ENCODE data around the gene HOXD4. TPM values are rescaled to one million over a fixed set of nuclear protein-coding genes. Genes with fewer than 3 reads are reported as not detected.

HOXD4 gene
- total and polyA plus RNA-seq, 2 of the 4 experiments (the other 2 are of a cell fraction), result not detected

- TF ChIP-seq SMC3 (IDR thresholded peaks at IDR 0.05; ENCODE audit: low read depth, low read length), result no peak
These were observed 20.9 kb downstream of the HOXD4 start (continued) for GRCh38 chr2:176172007-176172894.

- Histone ChIP-seq H3K27ac (ENCODE audit: insufficient read depth, low read length) (no peak overlapping the region), H2BK15ac (ENCODE audit: low read depth, low read length) (no peak overlapping the region), H2AFZ (replicated peaks; ENCODE audit: low read length, poor library complexity) (no peak overlapping the region), H3K18ac (ENCODE audit: low read depth, low read length) (no peak overlapping the region), H4K5ac (ENCODE audit: low read depth, low read length) (no peak overlapping the region), H4K20me1 (ENCODE audit: insufficient read depth, low read length) (no peaks in the 10 kb centered on the region), H2AK9ac (replicated peaks; ENCODE audit: low read depth, low read length, poor library complexity) (no peak overlapping the region), H3K4me3 (ENCODE audit: insufficient read depth, low read depth, low read length) (no peak overlapping the region), H3K14ac (replicated peaks; ENCODE audit: low read depth, low read length) (no peak overlapping the region), H3K27me3 (ENCODE audit: control insufficient read depth, insufficient read depth, low read length) (peaks cover 75% of the 10 kb centered on the region), H3K9me1 (ENCODE audit: insufficient read depth, low read length) (no peaks in the 10 kb centered on the region), H2BK20ac (ENCODE audit: low read depth, low read length) (no peak overlapping the region), H3K4me1 (ENCODE audit: control insufficient read depth, insufficient read depth, low read length) (no peaks in the 10 kb centered on the region), H2AK5ac (ENCODE audit: low read depth, low read length) (no peak overlapping the region), H3K23ac (ENCODE audit: low read depth, low read length) (no peak overlapping the region), H3K79me1 (ENCODE audit: low read depth in 1 of 2, low read length in 2 of 2) (no peaks in the 10 kb centered on the region), H4K91ac (ENCODE audit: insufficient read depth, low read depth, low read length) (no peak overlapping the region), H3K9ac (ENCODE audit: low read depth, low read length) (no peak overlapping the region), H3K4ac (ENCODE audit: low read depth, low read length) (no peak overlapping the region), H4K8ac (ENCODE audit: low read depth in 2 of 2, low read length in 2 of 2) (no peak overlapping the region), H2BK120ac (ENCODE audit: low read depth, low read length) (no peak overlapping the region), H3K4me2 (ENCODE audit: low read depth, low read length) (no peak overlapping the region), H3K36me3 (ENCODE audit: control insufficient read depth, insufficient read depth, low read length) (no peaks in the 10 kb centered on the region), H3K9me3 (ENCODE audit: control insufficient read depth, insufficient read depth, low read length) (peaks cover 10% of the 10 kb centered on the region), H3K56ac (ENCODE audit: extremely low read depth, insufficient read depth, low read length) (no peak overlapping the region), H2BK5ac (ENCODE audit: low read depth, low read length, poor library complexity, severe bottlenecking) (no peak overlapping the region)
- BruUV-seq (replicated peaks), result no TSS peak
- DNase-seq (no peak), ATAC-seq (ENCODE audit: low read depth) (no peak)
- intact Hi-C loops (cut with micrococcal nuclease) (no loop called here), dilution Hi-C loops (cut with HindIII; ENCODE audit: low sequenced_read_pairs, unreplicated experiment) (no loop called here), in situ Hi-C loops (cut with MboI; ENCODE audit: low sequenced_read_pairs) (no loop called here)
- POLR2A ChIA-PET (ENCODE audit: unreplicated experiment), result no interaction called here
- WGBS, 2 experiments (ENCODE audit: extremely low coverage in 2 of 2, insufficient read length in 1 of 2), result no CpG with 5 or more reads among the region's 14 CpGs
- CTCF ChIA-PET, result no interaction called here
- TF ChIP-seq CTCF (conservative IDR thresholded peaks at IDR 0.05; ENCODE audit: low read depth, low read length) (no peak), NFE2L2 (IDR thresholded peaks at IDR 0.05; ENCODE audit: low read depth, low read length) (no peak), ELK1 (IDR thresholded peaks at IDR 0.05; ENCODE audit: borderline replicate concordance, low read depth, low read length) (no peak), CEBPB (IDR thresholded peaks at IDR 0.05; ENCODE audit: low read depth, low read length) (no peak), POLR2A (IDR thresholded peaks at IDR 0.05; ENCODE audit: low read depth, low read length) (no peak), FOS (IDR thresholded peaks at IDR 0.05; ENCODE audit: low read depth, low read length) (no peak), BHLHE40 (IDR thresholded peaks at IDR 0.05; ENCODE audit: low read depth, low read length) (no peak), MXI1 (IDR thresholded peaks at IDR 0.05; ENCODE audit: borderline replicate concordance, low read depth, low read length) (no peak), CHD1 (IDR thresholded peaks at IDR 0.05; ENCODE audit: low read depth, low read length) (no peak), RFX5 (IDR thresholded peaks at IDR 0.05; ENCODE audit: low read depth, low read length) (no peak), RCOR1 (IDR thresholded peaks at IDR 0.05; ENCODE audit: insufficient replicate concordance, low read length) (no peak)
These were observed 21.7 kb downstream of the HOXD4 start for GRCh38 chr2:176172895-176173566.
